Naive thymus-derived CD4-positive, alpha-beta T cell (primary cell): ENCODE measurements around the gene LIN9. TPM values are rescaled to one million over a fixed set of nuclear protein-coding genes. Genes with fewer than 3 reads are reported as not detected.

Experiments
- ATAC-seq: fragments of 150-1000 bp; cut with Tn5 transposase; 2 replicates; pipeline ENCODE4 v1.10.0; 2021; ENCODE audit warnings: mild to moderate bottlenecking, moderate library complexity
- CTCF ChIA-PET: fragments of 350-600 bp; sonication (Branson Sonifier 250); formaldehyde crosslinking; loops from one replicate; lab custom pipeline; 2021; ENCODE audit warnings: antibody characterized with exemption; lab: Charles Lee
- POLR2A ChIA-PET: fragments of 350-600 bp; sonication (Branson Sonifier 250); formaldehyde crosslinking; loops from one replicate; lab custom pipeline; 2021; ENCODE audit warnings: antibody characterized with exemption, inconsistent platforms; lab: Charles Lee
- DNase-seq, 9 donors: peaks; one replicate each; pipeline versions ENCODE4 v3.0.0 to v3.0.0-alpha.2; 2020 to 2022; ENCODE audit warnings: mixed read lengths in 1 of 9
- H3K27ac ChIP-seq: one replicate; pipeline ENCODE4 v1.7.0; 2013; ENCODE audit warnings: mild to moderate bottlenecking, low read depth, low read length, moderate library complexity
- H3K27me3 ChIP-seq, 2 donors: one replicate each; pipeline ENCODE4 v1.7.0; 2013; ENCODE audit warnings: low read length in 2 of 2, mild to moderate bottlenecking in 2 of 2, moderate library complexity in 2 of 2; ENCODE audit not compliant: control insufficient read depth in 2 of 2, insufficient read depth in 2 of 2
- H3K36me3 ChIP-seq, 3 experiments: 1 replicate in 2 of 3; 2 replicates in 1 of 3; pipeline ENCODE4 v1.7.0; 2013; ENCODE audit warnings: low read length in 3 of 3, mild to moderate bottlenecking in 3 of 3, moderate library complexity in 1 of 3; ENCODE audit not compliant: insufficient read depth in 3 of 3, control insufficient read depth in 2 of 3
- H3K4me1 ChIP-seq, 2 donors: one replicate each; pipeline ENCODE4 v1.7.0; 2013; ENCODE audit warnings: low read length in 2 of 2, mild to moderate bottlenecking in 2 of 2, moderate library complexity in 1 of 2; ENCODE audit not compliant: control insufficient read depth in 2 of 2, insufficient read depth in 2 of 2
- H3K4me3 ChIP-seq: 2 replicates; pipeline ENCODE4 v1.7.0; 2013; ENCODE audit warnings: mild to moderate bottlenecking, low read length
- H3K9me3 ChIP-seq, 3 experiments: 1 replicate in 2 of 3; 2 replicates in 1 of 3; pipeline ENCODE4 v1.7.0; 2013; ENCODE audit warnings: low read length in 3 of 3; ENCODE audit not compliant: control insufficient read depth in 2 of 3
- H3K27ac Mint-ChIP-seq, 9 donors: one replicate each; pipeline ENCODE4 v1.8.0; 2020 to 2022; ENCODE audit warnings: mixed read lengths in 9 of 9, mild to moderate bottlenecking in 8 of 9, moderate library complexity in 5 of 9, inconsistent platforms in 2 of 9
- H3K27me3 Mint-ChIP-seq, 5 donors: one replicate each; pipeline ENCODE4 v1.8.0; 2021 to 2022; ENCODE audit warnings: mixed read lengths in 5 of 5, mild to moderate bottlenecking in 1 of 5
- H3K36me3 Mint-ChIP-seq, 5 donors: one replicate each; pipeline ENCODE4 v1.8.0; 2020 to 2022; ENCODE audit warnings: mixed read lengths in 5 of 5, mild to moderate bottlenecking in 3 of 5, inconsistent platforms in 1 of 5
- H3K4me1 Mint-ChIP-seq, 7 donors: one replicate each; pipeline ENCODE4 v1.8.0; 2020 to 2022; ENCODE audit warnings: mixed read lengths in 7 of 7, mild to moderate bottlenecking in 3 of 7, inconsistent platforms in 1 of 7
- H3K4me3 Mint-ChIP-seq, 10 donors: one replicate each; pipeline ENCODE4 v1.8.0; 2020 to 2022; ENCODE audit warnings: mild to moderate bottlenecking in 10 of 10, mixed read lengths in 10 of 10, moderate library complexity in 6 of 10, inconsistent platforms in 2 of 10
- H3K9me3 Mint-ChIP-seq, 11 donors: one replicate each; pipeline ENCODE4 v1.8.0; 2020 to 2022; ENCODE audit warnings: mixed read lengths in 11 of 11, mild to moderate bottlenecking in 4 of 11, inconsistent platforms in 1 of 11, moderate library complexity in 1 of 11
- intact Hi-C, 2 donors: fragments of 100-400 bp; cut with micrococcal nuclease; formaldehyde crosslinking; loops; one replicate each; pipeline ENCODE4 v1.15.1; 2023
- polyA plus RNA-seq, 2 donors: library from polyadenylated mRNA; unstranded; fragments of 300-500 nt; fragmentation: Illumina TruSeq; gene quantifications; one replicate each; pipeline ENCODE4 v1.2.3, GENCODE V29; 2021
- total RNA-seq, 6 experiments: library from RNA in 5 of 6; stranded (reverse) in 5 of 6; gene quantifications; 1 replicate in 5 of 6; 2 replicates in 1 of 6; pipeline ENCODE4 v1.2.3 and lab custom pipeline; 2021 to 2026

The LIN9 gene
- total RNA-seq (1 to 10 TPM; 2.0 to 8.0 (median 5.0) TPM), polyA plus RNA-seq (1 to 10 TPM; 4.8 to 5.2 TPM), total RNA-seq (lab: John Stamatoyannopoulos, UW) (6.1 reads per million, percentile 27 among the genes with 10 or more reads in this experiment)

- intact Hi-C loops = loop anchor here (1.0 to 10.0 kb wide), 10 partner anchors 24 to 864 kb away; partner anchors contain the start of genes H3-3A (in 2 of the 2), ACBD3 (in 1 of the 2) and COQ8A (in 1 of the 2)
- POLR2A ChIA-PET = interaction anchor here (0.7 to 1.7 kb wide), 8 partner anchors 11 to 431 kb away, joined by 3 to 8 read pairs (median 3); partner anchors contain the start of genes PARP1 and SDE2
- peaks cover 0 to 4% of the 10 kb centered on the region in 2 donors for H3K27me3 ChIP-seq
- Mint-ChIP-seq H3K27ac (peak within 1 kb of the TSS; percentile 34 to 97 (median 85)), H3K27me3 (peaks cover 5 to 20% (median 14%) of the 10 kb centered on the region in 5 donors), H3K9me3 (peaks cover 0 to under 1% (median 0%) of the 10 kb centered on the region in 11 donors), H3K4me1 (peaks cover 14 to 37% (median 22%) of the 10 kb centered on the region in 7 donors), H3K36me3 (no peaks in the 10 kb centered on the region), H3K4me3 (peak within 1 kb of the TSS; percentile 88 to 95 (median 92))
- no peaks in the 10 kb centered on the region for H3K9me3 ChIP-seq
- peak within 1 kb of the TSS; percentile 76 for H3K27ac ChIP-seq
- peak; percentile 97 for ATAC-seq
- peak within 1 kb of the TSS; percentile 99 for H3K4me3 ChIP-seq
- peak; percentile 83 to 94 (median 88) for DNase-seq
- CTCF ChIA-PET = interaction anchor here (1.1 to 1.5 kb wide), 2 partner anchors 183 to 238 kb away, joined by 3 to 4 read pairs; no protein-coding TSS in a partner anchor
- H3K36me3 ChIP-seq = peaks cover 0 to 4% (median 0%) of the 10 kb centered on the region in 3 experiments
- H3K4me1 ChIP-seq = peaks cover 5% of the 10 kb centered on the region in 2 donors
Measured at GRCh38 chr1:226308723-226309397, at the start of gene LIN9. Gene LIN9, minus strand, starts transcription at chr1:226309164. Its CDS starts 25 bp downstream, at chr1:226309139.

GRCh38 chr1:226357416-226357815 lies 48.5 kb upstream of the LIN9 start:
- Mint-ChIP-seq H3K27me3 (no peaks in the 10 kb centered on the region), H3K4me1 (no peaks in the 10 kb centered on the region), H3K4me3 (no peak overlapping the region), H3K9me3 (no peaks in the 10 kb centered on the region), H3K36me3 (peaks cover 0 to 46% (median 19%) of the 10 kb centered on the region in 5 donors), H3K27ac (peak overlapping the region in 2 of 9 donors; percentile 39 to 64)
- H3K4me1 ChIP-seq = no peaks in the 10 kb centered on the region
- no peaks in the 10 kb centered on the region for H3K9me3 ChIP-seq
- intact Hi-C loops = no loop called here
- DNase-seq (no peak), ATAC-seq (no peak)
- POLR2A ChIA-PET = no interaction called here
- peaks cover 0 to 49% (median 8%) of the 10 kb centered on the region in 3 experiments for H3K36me3 ChIP-seq
- no peaks in the 10 kb centered on the region for H3K27me3 ChIP-seq
- CTCF ChIA-PET = no interaction called here
- H3K27ac ChIP-seq = no peak overlapping the region
- H3K4me3 ChIP-seq = no peak overlapping the region

GRCh38 chr1:226355669-226356551 lies 46.9 kb upstream of the LIN9 start:
- no peaks in the 10 kb centered on the region for H3K27me3 Mint-ChIP-seq
- ATAC-seq (no peak), DNase-seq (no peak)
- H3K9me3 Mint-ChIP-seq = no peaks in the 10 kb centered on the region
- peaks cover 0 to 31% (median 14%) of the 10 kb centered on the region in 5 donors for H3K36me3 Mint-ChIP-seq
- H3K27ac Mint-ChIP-seq = no peak overlapping the region
- no peaks in the 10 kb centered on the region for H3K27me3 ChIP-seq
- no peaks in the 10 kb centered on the region for H3K9me3 ChIP-seq
- H3K27ac ChIP-seq = no peak overlapping the region
- POLR2A ChIA-PET = no interaction called here
- no peaks in the 10 kb centered on the region for H3K4me1 Mint-ChIP-seq
- CTCF ChIA-PET = no interaction called here
- H3K36me3 ChIP-seq = peaks cover 0 to 34% (median 0%) of the 10 kb centered on the region in 3 experiments
- H3K4me3 Mint-ChIP-seq = no peak overlapping the region
- H3K4me1 ChIP-seq = no peaks in the 10 kb centered on the region
- intact Hi-C loops = no loop called here
- H3K4me3 ChIP-seq = no peak overlapping the region

GRCh38 chr1:226355016-226355415 lies 46.1 kb upstream of the LIN9 start:
- H3K9me3 Mint-ChIP-seq = no peaks in the 10 kb centered on the region
- H3K27ac Mint-ChIP-seq = no peak overlapping the region
- ATAC-seq = no peak
- no peaks in the 10 kb centered on the region for H3K27me3 Mint-ChIP-seq
- Histone ChIP-seq H3K27ac (no peak overlapping the region), H3K36me3 (peaks cover 0 to 27% (median 0%) of the 10 kb centered on the region in 3 experiments), H3K4me3 (no peak overlapping the region), H3K9me3 (no peaks in the 10 kb centered on the region), H3K4me1 (no peaks in the 10 kb centered on the region), H3K27me3 (no peaks in the 10 kb centered on the region)
- no peak for DNase-seq
- H3K4me1 Mint-ChIP-seq = peaks cover 0 to 2% (median 0%) of the 10 kb centered on the region in 7 donors
- intact Hi-C loops = no loop called here
- peaks cover 0 to 23% (median 8%) of the 10 kb centered on the region in 5 donors for H3K36me3 Mint-ChIP-seq
- CTCF ChIA-PET = no interaction called here
- no peak overlapping the region for H3K4me3 Mint-ChIP-seq
- POLR2A ChIA-PET = no interaction called here

GRCh38 chr1:226353698-226354525 lies 44.9 kb upstream of the LIN9 start:
- Mint-ChIP-seq H3K27me3 (no peaks in the 10 kb centered on the region), H3K27ac (peak overlapping the region in 2 of 9 donors; percentile 25 to 39), H3K9me3 (no peaks in the 10 kb centered on the region), H3K36me3 (peaks cover 0 to 13% (median 5%) of the 10 kb centered on the region in 5 donors), H3K4me1 (peaks cover 0 to 4% (median 0%) of the 10 kb centered on the region in 7 donors), H3K4me3 (no peak overlapping the region)
- DNase-seq (no peak), ATAC-seq (no peak)
- ChIA-PET CTCF (no interaction called here), POLR2A (no interaction called here)
- H3K9me3 ChIP-seq = no peaks in the 10 kb centered on the region
- H3K27me3 ChIP-seq = no peaks in the 10 kb centered on the region
- no peaks in the 10 kb centered on the region for H3K4me1 ChIP-seq
- H3K4me3 ChIP-seq = no peak overlapping the region
- H3K36me3 ChIP-seq = peaks cover 0 to 17% (median 0%) of the 10 kb centered on the region in 3 experiments
- no peak overlapping the region for H3K27ac ChIP-seq
- intact Hi-C loops = no loop called here

GRCh38 chr1:226351709-226352108 lies 42.7 kb upstream of the LIN9 start:
- Mint-ChIP-seq H3K36me3 (peaks cover 0 to 4% (median 0%) of the 10 kb centered on the region in 5 donors), H3K27ac (no peak overlapping the region), H3K4me3 (no peak overlapping the region), H3K9me3 (no peaks in the 10 kb centered on the region), H3K27me3 (no peaks in the 10 kb centered on the region), H3K4me1 (peaks cover 0 to 4% (median 0%) of the 10 kb centered on the region in 7 donors)
- no peaks in the 10 kb centered on the region for H3K9me3 ChIP-seq
- POLR2A ChIA-PET = no interaction called here
- no peaks in the 10 kb centered on the region for H3K36me3 ChIP-seq
- CTCF ChIA-PET = no interaction called here
- ATAC-seq (no peak), DNase-seq (no peak)
- no peaks in the 10 kb centered on the region for H3K4me1 ChIP-seq
- no peaks in the 10 kb centered on the region for H3K27me3 ChIP-seq
- H3K27ac ChIP-seq = no peak overlapping the region
- intact Hi-C loops = no loop called here
- no peak overlapping the region for H3K4me3 ChIP-seq
